Posterior vena cava (tissue), 2 donors: Measurements from ENCODE around the gene ZFHX2. TPM values are rescaled to one million over a fixed set of nuclear protein-coding genes. Genes with fewer than 3 reads are reported as not detected.

Source experiments
- DNase-seq: peaks from one replicate; pipeline ENCODE4 v3.0.0-alpha.2; 2020; ENCODE audit warnings: low spot score
- intact Hi-C, 2 donors: fragments of 100-400 bp; cut with DNase I; formaldehyde crosslinking; loops; one replicate each; pipeline versions ENCODE4 v1.14.1 to v1.14.2; 2022 to 2023
- total RNA-seq, 2 donors: library from RNA; stranded (reverse); fragmentation: NEBNext Ultra II Directional; extraction: Animal tissue kit (Norgen Biotek cat#: 25700); gene quantifications; one replicate each; pipeline ENCODE4 v1.2.1, GENCODE V29; 2021
- donor health status: DM: yes; HTN: yes; CAD: no.
- donor health status: DM: yes; HTN: yes; CAD: no.

The ZFHX2 gene
- total RNA-seq, 2 donors from 2014 or later, result 2.3 to 2.4 TPM

GRCh38 chr14:23532658-23533057, 18.9 kb downstream of the ZFHX2 start:
- intact Hi-C loops, result loop anchor here in 1 of 2 donors (1.0 kb wide), 1 partner anchor 34 kb away; no protein-coding TSS in a partner anchor
- peak; percentile 38 for DNase-seq

- peak; percentile 63 for DNase-seq
- intact Hi-C loops, result no loop called here
These were observed 20.2 kb downstream of the ZFHX2 start for GRCh38 chr14:23531391-23531790.

- no peak for DNase-seq
- intact Hi-C loops, result no loop called here
These were observed 21.1 kb downstream of the ZFHX2 start for GRCh38 chr14:23530375-23531055.

GRCh38 chr14:23529016-23529415, 22.5 kb downstream of the ZFHX2 start:
- intact Hi-C loops, result no loop called here

GRCh38 chr14:23528555-23528954, 23.0 kb downstream of the ZFHX2 start:
- peak; percentile 76 for DNase-seq
- intact Hi-C loops, result no loop called here

More at GRCh38 chr14:23529016-23529415, 22.5 kb downstream of the ZFHX2 start:
- DNase-seq, result no peak

- intact Hi-C loops, result no loop called here
- DNase-seq, result no peak
These were observed 26.0 kb downstream of the ZFHX2 start for GRCh38 chr14:23525611-23526010.

- intact Hi-C loops, result no loop called here
- no peak for DNase-seq
These were observed 26.6 kb downstream of the ZFHX2 start for GRCh38 chr14:23524954-23525353.

- intact Hi-C loops, result no loop called here
- peak; percentile 53 for DNase-seq
These were observed 28.1 kb downstream of the ZFHX2 start for GRCh38 chr14:23523229-23524016.

- intact Hi-C loops, result no loop called here
These were observed 28.8 kb downstream of the ZFHX2 start for GRCh38 chr14:23522643-23523198.

GRCh38 chr14:23521785-23522640, 29.6 kb downstream of the ZFHX2 start:
- peak; percentile 66 for DNase-seq
- intact Hi-C loops, result no loop called here

More at GRCh38 chr14:23522643-23523198, 28.8 kb downstream of the ZFHX2 start:
- DNase-seq, result peak; percentile 64

GRCh38 chr14:23520899-23521533, 30.5 kb downstream of the ZFHX2 start:
- DNase-seq, result no peak
- intact Hi-C loops, result no loop called here

GRCh38 chr14:23518709-23519108, 32.9 kb downstream of the ZFHX2 start:
- intact Hi-C loops, result no loop called here
- DNase-seq, result no peak

- intact Hi-C loops, result no loop called here
- DNase-seq, result no peak
These were observed 33.8 kb downstream of the ZFHX2 start for GRCh38 chr14:23517650-23518326.

- intact Hi-C loops, result no loop called here
- no peak for DNase-seq
These were observed 37.0 kb downstream of the ZFHX2 start for GRCh38 chr14:23514644-23514957.

GRCh38 chr14:23513818-23514643, 37.5 kb downstream of the ZFHX2 start:
- no peak for DNase-seq
- intact Hi-C loops, result no loop called here

- intact Hi-C loops, result no loop called here
These were observed 38.4 kb downstream of the ZFHX2 start for GRCh38 chr14:23513005-23513817.

GRCh38 chr14:23512156-23512555, 39.4 kb downstream of the ZFHX2 start:
- intact Hi-C loops, result no loop called here

More at GRCh38 chr14:23513005-23513817, 38.4 kb downstream of the ZFHX2 start:
- no peak for DNase-seq

More at GRCh38 chr14:23512156-23512555, 39.4 kb downstream of the ZFHX2 start:
- no peak for DNase-seq
